Prostate gland (tissue), 2 donors: Measurements from ENCODE around the gene TEK. TPM values are rescaled to one million over a fixed set of nuclear protein-coding genes. Genes with fewer than 3 reads are reported as not detected.

Experiments used
- DNase-seq: peaks from one replicate; pipeline ENCODE4 v3.0.0-alpha.2; 2019; ENCODE audit warnings: low spot score
- H3K27ac ChIP-seq, 2 donors: fragments of 200-600 bp; sonication (generic); 2 replicates each; pipeline ENCODE4 v1.5.1; 2017 to 2019
- H3K27me3 ChIP-seq: fragments of 200-600 bp; sonication (generic); replicated peaks from 2 replicates; pipeline ENCODE4 v1.5.1; 2019; ENCODE audit not compliant: insufficient read depth
- H3K36me3 ChIP-seq, 2 donors: fragments of 200-600 bp; sonication (generic); 1 replicate in 1 of 2; 2 replicates in 1 of 2; pipeline versions ENCODE4 v1.5.1 to v1.8.1; 2017 to 2019
- H3K4me1 ChIP-seq: fragments of 200-600 bp; sonication (generic); replicated peaks from 2 replicates; pipeline ENCODE4 v1.5.1; 2019
- H3K4me3 ChIP-seq, 2 donors: fragments of 200-600 bp; sonication (generic); 2 replicates each; pipeline ENCODE4 v1.5.1; 2017 to 2019
- H3K9me3 ChIP-seq: fragments of 200-600 bp; sonication (generic); 2 replicates; pipeline ENCODE4 v1.5.1; 2017
- CTCF ChIP-seq, 4 experiments: fragments of 200-600 bp in 2 of 4; fragments of 450-650 bp in 2 of 4; sonication (generic) in 2 of 4; IDR thresholded peaks; 1 replicate in 3 of 4; 2 replicates in 1 of 4; pipeline ENCODE4 v1.5.1; 2016 to 2019; ENCODE audit warnings: antibody characterized with exemption in 4 of 4, mild to moderate bottlenecking in 2 of 4, moderate library complexity in 2 of 4
- POLR2A ChIP-seq: fragments of 450-650 bp; IDR thresholded peaks from one replicate; pipeline ENCODE4 v1.6.1; 2016; ENCODE audit warnings: antibody characterized with exemption, mild to moderate bottlenecking
- POLR2AphosphoS5 ChIP-seq: sonication (generic); formaldehyde crosslinking; IDR thresholded peaks from one replicate; pipeline ENCODE4 v1.6.1; 2017; ENCODE audit warnings: antibody characterized with exemption
- WGBS: methylation state at CpG from one replicate; pipeline ENCODE4 v1.1.5; 2018; 5-methylcytosine and 5-hydroxymethylcytosine counted together
- intact Hi-C: fragments of 100-400 bp; cut with DNase I; formaldehyde crosslinking; loops from one replicate; pipeline ENCODE4 v1.14.2; 2022
- total RNA-seq, 2 donors: library from RNA; depleted of rRNA; stranded (reverse); fragments of >200 nt; gene quantifications; one replicate each; pipeline ENCODE4 v1.1.0, GENCODE V29; 2016

The TEK gene
- total RNA-seq, 2 donors from 2014 or later = 3.5 to 5.5 TPM

GRCh38 chr9:27073841-27074728, 34.9 kb upstream of the TEK start:
- Histone ChIP-seq H3K36me3 (no peaks in the 10 kb centered on the region), H3K4me1 (no peaks in the 10 kb centered on the region), H3K27me3 (no peaks in the 10 kb centered on the region), H3K4me3 (no peak overlapping the region), H3K27ac (no peak overlapping the region), H3K9me3 (no peaks in the 10 kb centered on the region)
- DNase-seq = no peak
- intact Hi-C loops = no loop called here
- 75% methylated on average over 4 of the region's 4 CpGs for WGBS
- TF ChIP-seq POLR2AphosphoS5 (no peak), CTCF (IDR thresholded peaks at IDR 0.05) (no peak), POLR2A (no peak)

- WGBS = 45% methylated on average over 1 of the region's 1 CpG
- Histone ChIP-seq H3K4me1 (no peaks in the 10 kb centered on the region), H3K9me3 (no peaks in the 10 kb centered on the region), H3K27ac (no peak overlapping the region), H3K36me3 (no peaks in the 10 kb centered on the region), H3K27me3 (no peaks in the 10 kb centered on the region), H3K4me3 (no peak overlapping the region)
- TF ChIP-seq POLR2AphosphoS5 (no peak), CTCF (IDR thresholded peaks at IDR 0.05) (no peak), POLR2A (no peak)
- intact Hi-C loops = no loop called here
- DNase-seq = no peak
Observed at GRCh38 chr9:27078685-27079084, 30.3 kb upstream of the TEK start.

- no peak for DNase-seq
- H3K27ac ChIP-seq = no peak overlapping the region
- no peaks in the 10 kb centered on the region for H3K4me1 ChIP-seq
- H3K4me3 ChIP-seq = no peak overlapping the region
- TF ChIP-seq CTCF (IDR thresholded peaks at IDR 0.05) (no peak), POLR2AphosphoS5 (no peak), POLR2A (no peak)
- no peaks in the 10 kb centered on the region for H3K27me3 ChIP-seq
- 42% methylated on average over 5 of the region's 5 CpGs for WGBS
- no peaks in the 10 kb centered on the region for H3K9me3 ChIP-seq
- intact Hi-C loops = no loop called here
- no peaks in the 10 kb centered on the region for H3K36me3 ChIP-seq
Observed at GRCh38 chr9:27085456-27085855, 23.6 kb upstream of the TEK start.

GRCh38 chr9:27086818-27087680, 22.0 kb upstream of the TEK start:
- Histone ChIP-seq H3K9me3 (no peaks in the 10 kb centered on the region), H3K36me3 (no peaks in the 10 kb centered on the region), H3K4me3 (no peak overlapping the region), H3K4me1 (no peaks in the 10 kb centered on the region), H3K27ac (no peak overlapping the region), H3K27me3 (no peaks in the 10 kb centered on the region)
- TF ChIP-seq POLR2AphosphoS5 = no peak
- TF ChIP-seq CTCF (IDR thresholded peaks at IDR 0.05) = no peak
- no peak for TF ChIP-seq POLR2A
- 56% methylated on average over 11 of the region's 11 CpGs for WGBS
- DNase-seq = no peak
- intact Hi-C loops = no loop called here
